MM.1S (cell line): Measurements from ENCODE around the gene VSTM4.

ENCODE experiments used
- CTCF ChIP-seq: fragments of 300-600 bp; sonication (generic); IDR thresholded peaks from 2 replicates; pipeline ENCODE4 v1.5.1; 2016; ENCODE audit warnings: antibody characterized with exemption, low read length, mixed read lengths
- EZH2 ChIP-seq: fragments of 300-600 bp; sonication (generic); optimal IDR thresholded peaks from 2 replicates; pipeline ENCODE3; 2017; ENCODE audit warnings: low read depth, mild to moderate bottlenecking, antibody characterized with exemption, low read length, mixed read lengths
- EZH2phosphoT487 ChIP-seq: fragments of 300-600 bp; sonication (generic); IDR thresholded peaks from 2 replicates; pipeline ENCODE4 v1.6.1; 2018; ENCODE audit warnings: antibody characterized with exemption, low read length

- no peak for TF ChIP-seq EZH2
- no peak for TF ChIP-seq CTCF
- TF ChIP-seq EZH2phosphoT487, result no peak
Measured at GRCh38 chr10:49047128-49047639, 68.1 kb downstream of the VSTM4 start.
